Panc1 (cell line): ENCODE data around the gene RHBDL1.

Experiments used
- CTCF ChIP-seq: fragments of 450-650 bp; IDR thresholded peaks from 2 replicates; pipeline ENCODE4 v1.5.1; 2017; ENCODE audit warnings: mild to moderate bottlenecking
- POLR2AphosphoS5 ChIP-seq: IDR thresholded peaks from 2 replicates; pipeline ENCODE4 v1.6.1; 2012; ENCODE audit warnings: mild to moderate bottlenecking, low read depth, low read length, moderate library complexity

- no peak for TF ChIP-seq CTCF
- TF ChIP-seq POLR2AphosphoS5 = no peak
Observed at GRCh38 chr16:657487-657886, 18.0 kb upstream of the RHBDL1 start.
